ENCODE measurements around the gene PNPLA4.

The PNPLA4 gene

DNA sequence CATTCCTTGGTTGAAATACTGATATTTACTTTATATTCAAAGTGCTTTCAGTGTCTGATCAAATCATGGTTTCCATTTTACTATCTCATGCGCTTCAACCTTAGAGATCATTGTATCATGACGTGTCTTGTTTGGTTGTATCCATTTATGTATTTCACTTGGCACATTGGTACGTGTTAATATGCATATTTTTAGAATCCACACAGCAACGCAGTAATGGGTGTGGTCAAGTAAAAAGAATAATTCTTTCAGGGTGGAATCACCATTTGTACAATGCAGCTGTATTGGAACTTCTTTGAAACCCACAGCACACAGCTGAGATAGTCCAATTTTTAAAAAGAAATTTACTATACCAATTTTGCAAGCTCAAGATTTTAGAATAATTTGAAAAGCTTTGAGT lies 55.2 kb downstream of the PNPLA4 start:
- DNase-seq (ENCODE audit: low read depth) = no peak

DNA sequence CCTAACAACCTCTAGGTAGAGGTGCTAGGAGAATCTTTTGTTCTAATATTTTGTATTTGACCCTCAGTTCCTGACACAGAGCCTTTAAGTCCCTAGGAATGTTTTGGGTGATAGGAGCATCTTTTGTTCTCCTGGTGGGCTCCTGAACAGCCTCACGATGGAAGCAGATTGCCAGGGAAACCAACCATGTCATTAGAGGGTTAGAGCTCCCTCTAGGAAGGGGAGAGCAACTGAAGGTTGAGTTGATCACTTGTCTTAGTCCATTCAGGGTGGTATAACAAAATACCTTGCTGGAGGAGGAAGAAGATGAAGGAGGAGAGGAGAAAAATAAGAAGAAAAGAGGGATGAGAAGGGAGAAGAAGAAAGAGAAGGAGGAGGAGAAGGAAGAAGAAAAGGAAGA lies 75.0 kb downstream of the PNPLA4 start:
- no peak for DNase-seq (ENCODE audit: low read depth)
